ENCODE measurements around the gene ADAM22. TPM values are rescaled to one million over a fixed set of nuclear protein-coding genes. Genes with fewer than 3 reads are reported as not detected.

The ADAM22 gene
- total RNA-seq, 1 experiment from 2014 or later: 10.0 TPM

GRCh38 chr7:88041583-88041982, 107.5 kb downstream of the ADAM22 start:
- H3K27ac ChIP-seq (ENCODE audit: low read depth, low read length): no peak overlapping the region
- no peaks in the 10 kb centered on the region for H3K79me2 ChIP-seq (ENCODE audit: insufficient read depth, low read length)
- ATAC-seq (no peak), DNase-seq (ENCODE audit: low read depth, low spot score) (no peak)
- no peaks in the 10 kb centered on the region for H3K9me3 ChIP-seq (ENCODE audit: control insufficient read depth in 1 of 2, insufficient read depth in 1 of 2, low read depth in 1 of 2, low read length in 2 of 2)
- RAD21 ChIA-PET (ENCODE audit: low non-redundant PET in 1 of 2, low total read pairs in 2 of 2, uncharacterized antibody in 2 of 2, unreplicated experiment in 2 of 2): no interaction called here
- peaks cover 5 to 7% of the 10 kb centered on the region in 2 experiments for H3K4me1 ChIP-seq (ENCODE audit: control insufficient read depth in 1 of 2, insufficient read depth in 2 of 2, low read length in 2 of 2)
- no peak overlapping the region for H3K9ac ChIP-seq (ENCODE audit: low read length)
- no peaks in the 10 kb centered on the region for H4K20me1 ChIP-seq (ENCODE audit: insufficient read depth)
- H3K9me2 ChIP-seq (ENCODE audit: insufficient read depth): no peaks in the 10 kb centered on the region
- no peak overlapping the region for H3K4me2 ChIP-seq (ENCODE audit: low read length)
- CTCF ChIA-PET: no interaction called here
- TF ChIP-seq EGR1 (IDR thresholded peaks at IDR 0.05; ENCODE audit: low read depth) (no peak), ATF3 (IDR thresholded peaks at IDR 0.05) (no peak), ZFX (IDR thresholded peaks at IDR 0.05) (no peak), MAX (IDR thresholded peaks at IDR 0.05) (no peak), CTCF (IDR thresholded peaks at IDR 0.05 in 2 of 3, conservative IDR thresholded peaks at IDR 0.05 in 1 of 3; ENCODE audit: borderline replicate concordance in 1 of 3, insufficient read depth in 1 of 3, low read depth in 2 of 3, low read length in 2 of 3) (no peak)
- no peak overlapping the region for H3K4me3 ChIP-seq (replicated peaks in 1 of 2; ENCODE audit: low read depth in 1 of 2, low read length in 2 of 2)
- POLR2A ChIA-PET: no interaction called here
- BruUV-seq (replicated peaks): no TSS peak
- no peaks in the 10 kb centered on the region for H3K27me3 ChIP-seq (ENCODE audit: insufficient read depth, low read length)
- H3K36me3 ChIP-seq (ENCODE audit: control insufficient read depth in 1 of 2, insufficient read depth in 2 of 2, low read length in 2 of 2): no peaks in the 10 kb centered on the region
- intact Hi-C loops (cut with micrococcal nuclease): no loop called here
- H2AFZ ChIP-seq (ENCODE audit: low read depth, low read length, poor library complexity, severe bottlenecking): no peak overlapping the region

DNA sequence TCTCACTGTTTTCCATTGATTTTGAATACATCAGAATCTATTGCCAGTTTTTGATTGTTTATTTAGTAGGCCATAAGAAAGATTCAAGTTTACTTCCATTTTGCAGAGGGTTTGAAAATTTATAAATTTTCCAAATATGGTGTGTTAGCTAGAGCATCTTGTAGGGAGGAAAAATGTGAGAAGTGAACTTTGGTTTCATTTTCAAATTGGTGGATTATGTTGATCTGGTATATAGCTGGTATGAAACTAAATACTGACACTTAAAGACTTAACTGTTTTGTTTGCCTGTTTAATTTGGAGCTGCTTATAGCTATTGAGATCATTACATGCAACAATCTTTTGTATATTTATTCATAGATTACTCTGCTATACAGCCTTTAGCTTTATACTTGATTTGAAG, 108.1 kb downstream of the ADAM22 start:
- BruUV-seq (replicated peaks): no TSS peak
- Histone ChIP-seq H3K27me3 (ENCODE audit: insufficient read depth, low read length) (no peaks in the 10 kb centered on the region), H3K79me2 (ENCODE audit: insufficient read depth, low read length) (no peaks in the 10 kb centered on the region), H3K4me1 (ENCODE audit: control insufficient read depth in 1 of 2, insufficient read depth in 2 of 2, low read length in 2 of 2) (peaks cover 5 to 7% of the 10 kb centered on the region in 2 experiments), H3K9ac (ENCODE audit: low read length) (no peak overlapping the region), H3K9me2 (ENCODE audit: insufficient read depth) (no peaks in the 10 kb centered on the region), H2AFZ (ENCODE audit: low read depth, low read length, poor library complexity, severe bottlenecking) (no peak overlapping the region), H4K20me1 (ENCODE audit: insufficient read depth) (no peaks in the 10 kb centered on the region), H3K4me3 (replicated peaks in 1 of 2; ENCODE audit: low read depth in 1 of 2, low read length in 2 of 2) (no peak overlapping the region), H3K4me2 (ENCODE audit: low read length) (no peak overlapping the region), H3K9me3 (ENCODE audit: control insufficient read depth in 1 of 2, insufficient read depth in 1 of 2, low read depth in 1 of 2, low read length in 2 of 2) (no peaks in the 10 kb centered on the region), H3K27ac (ENCODE audit: low read depth, low read length) (no peak overlapping the region), H3K36me3 (ENCODE audit: control insufficient read depth in 1 of 2, insufficient read depth in 2 of 2, low read length in 2 of 2) (no peaks in the 10 kb centered on the region)
- ATAC-seq: no peak
- no peak for TF ChIP-seq TCF7L2 (IDR thresholded peaks at IDR 0.05; ENCODE audit: borderline replicate concordance, extremely low read depth, insufficient read depth, insufficient read length)
- no peak for TF ChIP-seq JUND (IDR thresholded peaks at IDR 0.05)
- no peak for TF ChIP-seq ZNF274 (IDR thresholded peaks at IDR 0.05; ENCODE audit: low read depth, low read length)
- no peak for TF ChIP-seq FOSL1 (IDR thresholded peaks at IDR 0.05; ENCODE audit: low read depth)
- intact Hi-C loops (cut with micrococcal nuclease): no loop called here
- ChIA-PET CTCF (no interaction called here), POLR2A (no interaction called here), RAD21 (ENCODE audit: low non-redundant PET in 1 of 2, low total read pairs in 2 of 2, uncharacterized antibody in 2 of 2, unreplicated experiment in 2 of 2) (no interaction called here)
- DNase-seq (ENCODE audit: low read depth, low spot score): no peak
